Vagina (tissue), 2 donors: ENCODE measurements around the gene PHACTR3.

Experiments
- CTCF ChIP-seq, 3 experiments: fragments of 450-650 bp in 2 of 3; fragments of 200-600 bp in 1 of 3; sonication (generic) in 1 of 3; IDR thresholded peaks; one replicate each; pipeline ENCODE4 v1.5.1; 2017 to 2019; ENCODE audit warnings: antibody characterized with exemption in 3 of 3, mild to moderate bottlenecking in 2 of 3, moderate library complexity in 2 of 3
- POLR2A ChIP-seq, 2 donors: fragments of 450-650 bp; IDR thresholded peaks; one replicate each; pipeline ENCODE4 v1.6.1; 2017; ENCODE audit warnings: antibody characterized with exemption in 2 of 2, mild to moderate bottlenecking in 2 of 2, moderate library complexity in 2 of 2

- no peak for TF ChIP-seq POLR2A (IDR thresholded peaks at IDR 0.05)
- no peak for TF ChIP-seq CTCF (IDR thresholded peaks at IDR 0.05)
These were observed 202.2 kb downstream of the PHACTR3 start for GRCh38 chr20:59806578-59806975.
